ENCODE results near the gene NEK2.

- TF ChIP-seq CTCF (IDR thresholded peaks at IDR 0.05) (no peak), EZH2 (IDR thresholded peaks at IDR 0.05) (no peak)
These were observed 29.1 kb upstream of the NEK2 start for GRCh38 chr1:211704543-211704942.
